HepG2 (cell line): ENCODE data around the gene ZNF584. TPM values are rescaled to one million over a fixed set of nuclear protein-coding genes. Genes with fewer than 3 reads are reported as not detected.

Experiments
- CREB1 ChIP-seq, 2 experiments: fragments of 450-650 bp in 1 of 2; IDR thresholded peaks; 2 replicates each; pipeline ENCODE4 v1.6.1; 2016 to 2017; ENCODE audit warnings: control low read depth in 1 of 2, mild to moderate bottlenecking in 1 of 2, missing compliant biosample characterization in 1 of 2, missing genetic modification characterization in 1 of 2
- HNRNPUL1 ChIP-seq: fragments of 200-400 bp; formaldehyde crosslinking; IDR thresholded peaks from 2 replicates; pipeline ENCODE4 v1.6.1; 2017; ENCODE audit warnings: low read depth, mild to moderate bottlenecking, low read length, moderate library complexity
- IKZF4 ChIP-seq: sonication (generic); formaldehyde crosslinking; IDR thresholded peaks from 2 replicates; pipeline ENCODE4 v1.5.1; 2020; ENCODE audit warnings: borderline replicate concordance, mild to moderate bottlenecking, low read depth, missing genetic modification reagents; ENCODE audit errors: not compliant biosample characterization
- NBN ChIP-seq: fragments of 450-650 bp; conservative IDR thresholded peaks from 2 replicates; pipeline ENCODE4 v1.6.1; 2017
- NR2C2 ChIP-seq: sonication (generic); formaldehyde crosslinking; IDR thresholded peaks from 2 replicates; pipeline ENCODE4 v1.4.0; 2020; ENCODE audit warnings: missing genetic modification reagents, mild to moderate bottlenecking, moderate library complexity, borderline replicate concordance
- TEAD2 ChIP-seq: sonication (generic); formaldehyde crosslinking; IDR thresholded peaks from 2 replicates; pipeline ENCODE4 v1.9.0; 2021; ENCODE audit warnings: missing genetic modification reagents
- TOPORS ChIP-seq: sonication (generic); formaldehyde crosslinking; IDR thresholded peaks from 2 replicates; pipeline ENCODE4 v1.8.0; 2023; ENCODE audit warnings: mild to moderate bottlenecking, missing genetic modification reagents
- ZFP41 ChIP-seq: sonication (generic); formaldehyde crosslinking; IDR thresholded peaks from 2 replicates; pipeline ENCODE4 v1.4.0; 2020; ENCODE audit warnings: mild to moderate bottlenecking, missing genetic modification reagents, borderline replicate concordance
- ZMYM2 ChIP-seq: sonication (generic); formaldehyde crosslinking; IDR thresholded peaks from 2 replicates; pipeline ENCODE4 v1.8.0; 2022; ENCODE audit warnings: mild to moderate bottlenecking, missing genetic modification reagents
- ZNF318 ChIP-seq: sonication (generic); formaldehyde crosslinking; IDR thresholded peaks from 2 replicates; pipeline ENCODE4 v1.4.0; 2020; ENCODE audit warnings: mild to moderate bottlenecking, missing genetic modification reagents
- ZNF775 ChIP-seq: sonication (generic); formaldehyde crosslinking; IDR thresholded peaks from 2 replicates; pipeline ENCODE4 v1.4.0; 2020; ENCODE audit warnings: missing genetic modification reagents, mild to moderate bottlenecking, moderate library complexity, borderline replicate concordance
- ZNF816 ChIP-seq: sonication (generic); formaldehyde crosslinking; IDR thresholded peaks from 2 replicates; pipeline ENCODE4 v1.8.0; 2022; ENCODE audit warnings: missing genetic modification reagents, mild to moderate bottlenecking, borderline replicate concordance
- ZNF891 ChIP-seq: sonication (generic); formaldehyde crosslinking; IDR thresholded peaks from 2 replicates; pipeline ENCODE4 v1.5.0; 2020; ENCODE audit warnings: mild to moderate bottlenecking, missing genetic modification reagents
- ZSCAN30 ChIP-seq: sonication (generic); formaldehyde crosslinking; IDR thresholded peaks from 2 replicates; pipeline ENCODE4 v1.5.0; 2020; ENCODE audit warnings: mild to moderate bottlenecking, missing genetic modification reagents
- polyA plus RNA-seq, 8 experiments: library from polyadenylated mRNA; depleted of rRNA in 3 of 8; stranded (reverse) in 7 of 8; unstranded in 1 of 8; fragments of >200 nt; fragmentation: Illumina TruSeq in 4 of 8; extraction: Trizol in 4 of 8; gene quantifications; 2 replicates each; pipeline versions ENCODE4 v1.2.1 to v1.2.3, GENCODE V29; 2011 to 2016; ENCODE audit warnings: low read depth in 4 of 8, missing spikeins in 1 of 8, mixed read lengths in 1 of 8; ENCODE audit not compliant: insufficient read depth in 1 of 8
- total RNA-seq, 5 experiments: library from RNA; depleted of rRNA; stranded (reverse); fragments of >200 nt; fragmentation: Illumina TruSeq; extraction: Trizol; gene quantifications; 2 replicates each; pipeline ENCODE4 v1.2.3, GENCODE V29; 2016; ENCODE audit warnings: low read depth in 1 of 5
- TF ChIP-seq, protein P1 (sequence below): sonication (generic); formaldehyde crosslinking; IDR thresholded peaks from 2 replicates; pipeline ENCODE4 v1.8.0; 2022; ENCODE audit warnings: missing genetic modification reagents, mild to moderate bottlenecking, moderate library complexity, borderline replicate concordance
- TF ChIP-seq, protein P2 (sequence below): sonication (generic); formaldehyde crosslinking; IDR thresholded peaks from 2 replicates; pipeline ENCODE4 v1.4.0; 2020; ENCODE audit warnings: mild to moderate bottlenecking, missing genetic modification reagents

ZNF584 gene
- total and polyA plus RNA-seq, 2 of the 13 experiments (the other 11 are each of a cell fraction or from before 2014, with no cell fraction given), result 2.4 to 7.0 TPM

GRCh38 chr19:58408152-58409009 is at the start of gene ZNF584 (continued):
- peak; percentile 74; the same call in 1 of the 2 replicates for TF ChIP-seq ZNF318 (CRISPR knock-in tag)
- no peak; the same call in 1 of the 2 replicates for TF ChIP-seq ZFP41 (CRISPR knock-in tag)
- TF ChIP-seq NBN, result no peak
- TF ChIP-seq IKZF4 (CRISPR knock-in tag), result peak; percentile 50
- peak; percentile 55; the same call in 1 of the 2 replicates for TF ChIP-seq ZNF891
- TF ChIP-seq CREB1 (IDR thresholded peaks at IDR 0.05), result peak; percentile 62
- peak; percentile 79 for TF ChIP-seq CREB1 (CRISPR knock-in tag; IDR thresholded peaks at IDR 0.05)
- peak; percentile 92 for TF ChIP-seq NR2C2 (CRISPR knock-in tag)
- TF ChIP-seq ZMYM2, result 0 out of 2 replicates have a peak, but pooled peaks have one; percentile 16
- peak; percentile 82; the same call in 1 of the 2 replicates for TF ChIP-seq ZNF816
- no peak for TF ChIP-seq ZNF775
- no peak for TF ChIP-seq HNRNPUL1
- TF ChIP-seq ZSCAN30 (CRISPR knock-in tag), result no peak
- TF ChIP-seq, protein P1, sequence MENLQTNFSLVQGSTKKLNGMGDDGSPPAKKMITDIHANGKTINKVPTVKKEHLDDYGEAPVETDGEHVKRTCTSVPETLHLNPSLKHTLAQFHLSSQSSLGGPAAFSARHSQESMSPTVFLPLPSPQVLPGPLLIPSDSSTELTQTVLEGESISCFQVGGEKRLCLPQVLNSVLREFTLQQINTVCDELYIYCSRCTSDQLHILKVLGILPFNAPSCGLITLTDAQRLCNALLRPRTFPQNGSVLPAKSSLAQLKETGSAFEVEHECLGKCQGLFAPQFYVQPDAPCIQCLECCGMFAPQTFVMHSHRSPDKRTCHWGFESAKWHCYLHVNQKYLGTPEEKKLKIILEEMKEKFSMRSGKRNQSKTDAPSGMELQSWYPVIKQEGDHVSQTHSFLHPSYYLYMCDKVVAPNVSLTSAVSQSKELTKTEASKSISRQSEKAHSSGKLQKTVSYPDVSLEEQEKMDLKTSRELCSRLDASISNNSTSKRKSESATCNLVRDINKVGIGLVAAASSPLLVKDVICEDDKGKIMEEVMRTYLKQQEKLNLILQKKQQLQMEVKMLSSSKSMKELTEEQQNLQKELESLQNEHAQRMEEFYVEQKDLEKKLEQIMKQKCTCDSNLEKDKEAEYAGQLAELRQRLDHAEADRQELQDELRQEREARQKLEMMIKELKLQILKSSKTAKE (CRISPR knock-in tag), result no peak
- TF ChIP-seq TOPORS (CRISPR knock-in tag), result peak; percentile 93
- TF ChIP-seq TEAD2 (CRISPR knock-in tag), result no peak
- TF ChIP-seq, protein P2, sequence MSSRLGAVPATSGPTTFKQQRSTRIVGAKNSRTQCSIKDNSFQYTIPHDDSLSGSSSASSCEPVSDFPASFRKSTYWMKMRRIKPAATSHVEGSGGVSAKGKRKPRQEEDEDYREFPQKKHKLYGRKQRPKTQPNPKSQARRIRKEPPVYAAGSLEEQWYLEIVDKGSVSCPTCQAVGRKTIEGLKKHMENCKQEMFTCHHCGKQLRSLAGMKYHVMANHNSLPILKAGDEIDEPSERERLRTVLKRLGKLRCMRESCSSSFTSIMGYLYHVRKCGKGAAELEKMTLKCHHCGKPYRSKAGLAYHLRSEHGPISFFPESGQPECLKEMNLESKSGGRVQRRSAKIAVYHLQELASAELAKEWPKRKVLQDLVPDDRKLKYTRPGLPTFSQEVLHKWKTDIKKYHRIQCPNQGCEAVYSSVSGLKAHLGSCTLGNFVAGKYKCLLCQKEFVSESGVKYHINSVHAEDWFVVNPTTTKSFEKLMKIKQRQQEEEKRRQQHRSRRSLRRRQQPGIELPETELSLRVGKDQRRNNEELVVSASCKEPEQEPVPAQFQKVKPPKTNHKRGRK (CRISPR knock-in tag), result peak; percentile 42; the same call in 1 of the 2 replicates
